Body of pancreas (tissue), 4 donors: ENCODE data around the gene HYCC1. TPM values are rescaled to one million over a fixed set of nuclear protein-coding genes. Genes with fewer than 3 reads are reported as not detected.
"Not testable (repeated sequence)": the region's sequence is repeated elsewhere in the genome, so short reads cannot be mapped to it uniquely, and the experiment has no call there.

Experiments used
- ATAC-seq: fragments of 150-250 bp; one replicate; pipeline ENCODE4 v1.9.1; 2016
- DNase-seq, 4 donors: peaks; one replicate each; pipeline ENCODE4 v3.0.0-alpha.2; 2019
- H3K27ac ChIP-seq, 4 donors: fragments of 200-600 bp; sonication (generic); 1 replicate in 3 of 4; 2 replicates in 1 of 4; pipeline versions ENCODE4 v1.5.1 to v1.6.1; 2016 to 2019; ENCODE audit warnings: mild to moderate bottlenecking in 1 of 4, mixed read lengths in 1 of 4, moderate library complexity in 1 of 4
- H3K27me3 ChIP-seq, 2 donors: fragments of 200-600 bp; sonication (generic); one replicate each; pipeline ENCODE4 v1.6.0; 2016; ENCODE audit warnings: mild to moderate bottlenecking in 1 of 2
- H3K36me3 ChIP-seq, 2 donors: fragments of 200-600 bp; sonication (generic); replicated peaks in 1 of 2; 2 replicates each; pipeline ENCODE4 v1.5.1; 2016; ENCODE audit warnings: low read depth in 2 of 2; ENCODE audit not compliant: insufficient read depth in 1 of 2
- H3K4me1 ChIP-seq: fragments of 200-600 bp; sonication (generic); one replicate; pipeline ENCODE4 v1.6.0; 2016
- H3K4me3 ChIP-seq, 2 donors: fragments of 200-600 bp; sonication (generic); 1 replicate in 1 of 2; 2 replicates in 1 of 2; pipeline ENCODE4 v1.5.1; 2016 to 2019
- H3K9me3 ChIP-seq, 3 donors: fragments of 200-600 bp; sonication (generic); 1 replicate in 2 of 3; 2 replicates in 1 of 3; pipeline ENCODE4 v1.5.1; 2016
- CTCF ChIP-seq, 7 experiments: fragments of 450-650 bp in 4 of 7; fragments of 200-600 bp in 3 of 7; sonication (generic) in 3 of 7; IDR thresholded peaks; one replicate each; pipeline ENCODE4 v1.5.1; 2016 to 2019; ENCODE audit warnings: antibody characterized with exemption in 7 of 7
- POLR2A ChIP-seq, 3 donors: fragments of 450-650 bp; IDR thresholded peaks; one replicate each; pipeline ENCODE4 v1.6.1; 2016; ENCODE audit warnings: antibody characterized with exemption in 3 of 3, mild to moderate bottlenecking in 2 of 3
- WGBS, 2 donors: methylation state at CpG; one replicate each; pipeline ENCODE4 v1.1.5; 2017; 5-methylcytosine and 5-hydroxymethylcytosine counted together
- intact Hi-C: fragments of 100-400 bp; cut with DNase I; formaldehyde crosslinking; loops from one replicate; pipeline ENCODE4 v1.15.1; 2023
- total RNA-seq, 2 donors: library from RNA; depleted of rRNA; stranded (reverse); fragments of >200 nt; gene quantifications; one replicate each; pipeline ENCODE4 v1.1.0, GENCODE V29; 2016

HYCC1 gene
- total RNA-seq, 2 donors from 2014 or later = 8.6 to 10.5 TPM

GRCh38 chr7:22979861-22980260, 34.1 kb downstream of the HYCC1 start:
- TF ChIP-seq CTCF (IDR thresholded peaks at IDR 0.05) = no peak
- no peak for TF ChIP-seq POLR2A (IDR thresholded peaks at IDR 0.05)
- no peak for ATAC-seq

GRCh38 chr7:22979251-22979650, 34.7 kb downstream of the HYCC1 start:
- DNase-seq = no peak
- H3K9me3 ChIP-seq = no peaks in the 10 kb centered on the region
- H3K4me1 ChIP-seq = no peaks in the 10 kb centered on the region
- peaks cover 0 to 1% of the 10 kb centered on the region in 2 donors for H3K36me3 ChIP-seq
- ATAC-seq = no peak
- intact Hi-C loops = no loop called here
- 91 to 94% methylated on average over 2 of the region's 2 CpGs for WGBS, 2 donors
- no peak overlapping the region for H3K4me3 ChIP-seq
- no peak overlapping the region for H3K27ac ChIP-seq
- no peaks in the 10 kb centered on the region for H3K27me3 ChIP-seq
- TF ChIP-seq POLR2A (IDR thresholded peaks at IDR 0.05) (no peak), CTCF (IDR thresholded peaks at IDR 0.05) (no peak)

More at GRCh38 chr7:22979861-22980260, 34.1 kb downstream of the HYCC1 start:
- no peak for DNase-seq
- intact Hi-C loops = no loop called here
- no peaks in the 10 kb centered on the region for H3K9me3 ChIP-seq
- H3K27me3 ChIP-seq = no peaks in the 10 kb centered on the region
- H3K4me1 ChIP-seq = no peaks in the 10 kb centered on the region
- H3K36me3 ChIP-seq = peaks cover 0 to 1% of the 10 kb centered on the region in 2 donors
- 90 to 94% methylated on average over 1 of the region's 1 CpG for WGBS, 2 donors
- H3K4me3 ChIP-seq = no peak overlapping the region
- H3K27ac ChIP-seq = no peak overlapping the region

- 61 to 83% methylated on average over 3 of the region's 3 CpGs for WGBS, 2 donors
- DNase-seq, intact Hi-C loops, H3K27me3 ChIP-seq, H3K36me3 ChIP-seq, H3K27ac ChIP-seq, H3K9me3 ChIP-seq, H3K4me3 ChIP-seq, ATAC-seq, H3K4me1 ChIP-seq: not testable (repeated sequence)
Measured at GRCh38 chr7:22974636-22975035, 39.3 kb downstream of the HYCC1 start.

- Histone ChIP-seq H3K9me3 (no peaks in the 10 kb centered on the region), H3K4me3 (no peak overlapping the region), H3K4me1 (no peaks in the 10 kb centered on the region), H3K36me3 (peaks cover 0 to 1% of the 10 kb centered on the region in 2 donors), H3K27ac (no peak overlapping the region), H3K27me3 (no peaks in the 10 kb centered on the region)
- intact Hi-C loops = no loop called here
- TF ChIP-seq POLR2A (IDR thresholded peaks at IDR 0.05) (no peak), CTCF (IDR thresholded peaks at IDR 0.05) (no peak)
- DNase-seq = no peak
- ATAC-seq = no peak
- 81 to 95% methylated on average over 2 of the region's 2 CpGs for WGBS, 2 donors
Measured at GRCh38 chr7:22972207-22972606, 41.7 kb downstream of the HYCC1 start.

- WGBS, 2 donors = 71 to 98% methylated on average over 3 of the region's 3 CpGs
- DNase-seq = no peak
- no peak for ATAC-seq
Measured at GRCh38 chr7:22969010-22969431, 44.9 kb downstream of the HYCC1 start.

More at GRCh38 chr7:22969010-22969431, 44.9 kb downstream of the HYCC1 start:
- H3K36me3 ChIP-seq = no peaks in the 10 kb centered on the region
- H3K27ac ChIP-seq = no peak overlapping the region
- no peaks in the 10 kb centered on the region for H3K4me1 ChIP-seq
- TF ChIP-seq POLR2A (IDR thresholded peaks at IDR 0.05) = no peak
- TF ChIP-seq CTCF (IDR thresholded peaks at IDR 0.05) = no peak
- no peak overlapping the region for H3K4me3 ChIP-seq
- H3K9me3 ChIP-seq = no peaks in the 10 kb centered on the region
- intact Hi-C loops = no loop called here
- no peaks in the 10 kb centered on the region for H3K27me3 ChIP-seq

Other genes starting within 250 kb of the HYCC1 start
- gene TOMM7, start 191.3 kb downstream of the HYCC1 start, total RNA-seq = 100 to 1,000 TPM in 1 of 2 donors, 10 to 100 TPM in 1; 77.8 to 103 TPM
- 10 to 100 TPM; 18.2 to 65.3 TPM for gene KLHL7, start 91.7 kb upstream of the HYCC1 start, total RNA-seq
- 10 to 100 TPM in 1 of 2 donors, 1 to 10 TPM in 1; 9.6 to 31.9 TPM for gene NUP42, start 167.9 kb upstream of the HYCC1 start, total RNA-seq
- 10 to 100 TPM; 17.5 to 18.9 TPM for gene GPNMB, start 232.6 kb upstream of the HYCC1 start, total RNA-seq